IMR-90 (cell line): ENCODE measurements around the gene TPD52L2. TPM values are rescaled to one million over a fixed set of nuclear protein-coding genes. Genes with fewer than 3 reads are reported as not detected.

Experiments used
- ATAC-seq: fragments of 200-7000 bp; cut with Tn5 transposase; 2 replicates; pipeline ENCODE4 v1.9.1; 2020; ENCODE audit warnings: low read depth, mild to moderate bottlenecking, moderate library complexity
- BruUV-seq: library from RNA; stranded (reverse); fragments of 400-500 nt; replicated peaks from 2 replicates; lab custom pipeline; 2021; lab: Mats Ljungman, UMichigan
- CTCF ChIA-PET: fragments of 300-600 bp; formaldehyde crosslinking; extraction: SDS; loops from one replicate; lab custom pipeline; 2021; ENCODE audit warnings: antibody characterized with exemption; lab: Yijun Ruan, JAX
- POLR2A ChIA-PET: fragments of 300-600 bp; sonication (Branson Sonifier 250); formaldehyde crosslinking; loops from one replicate; lab custom pipeline; 2022; ENCODE audit warnings: antibody characterized with exemption; ENCODE audit not compliant: unreplicated experiment; lab: Charles Lee
- DNase-seq: peaks from one replicate; pipeline ENCODE4 v3.0.0; 2013
- H2AFZ ChIP-seq: replicated peaks from 2 replicates; pipeline ENCODE3; 2013; ENCODE audit warnings: low read length, mild to moderate bottlenecking; ENCODE audit not compliant: poor library complexity
- H2AK5ac ChIP-seq: 2 replicates; pipeline ENCODE4 v1.6.1; 2013; ENCODE audit warnings: low read depth, low read length, inconsistent platforms
- H2AK9ac ChIP-seq: replicated peaks from 2 replicates; pipeline ENCODE3; 2013; ENCODE audit warnings: mild to moderate bottlenecking, low read depth, low read length, moderate library complexity; ENCODE audit not compliant: poor library complexity
- H2BK120ac ChIP-seq: 2 replicates; pipeline ENCODE4 v1.6.1; 2013; ENCODE audit warnings: low read depth, low read length, inconsistent platforms
- H2BK15ac ChIP-seq: 3 replicates; pipeline ENCODE4 v1.6.1; 2013; ENCODE audit warnings: low read depth, low read length, inconsistent platforms
- H2BK20ac ChIP-seq: 2 replicates; pipeline ENCODE4 v1.6.1; 2013; ENCODE audit warnings: low read depth, mild to moderate bottlenecking, inconsistent platforms, low read length, moderate library complexity
- H2BK5ac ChIP-seq: 2 replicates; pipeline ENCODE4 v1.6.1; 2013; ENCODE audit warnings: mild to moderate bottlenecking, low read depth, low read length, inconsistent platforms; ENCODE audit not compliant: poor library complexity, severe bottlenecking
- H3K14ac ChIP-seq: replicated peaks from 2 replicates; pipeline ENCODE4 v1.6.1; 2013; ENCODE audit warnings: low read depth, low read length, inconsistent platforms
- H3K18ac ChIP-seq: 2 replicates; pipeline ENCODE4 v1.6.1; 2013; ENCODE audit warnings: low read depth, low read length, control low read depth
- H3K23ac ChIP-seq: 2 replicates; pipeline ENCODE4 v1.6.1; 2013; ENCODE audit warnings: low read depth, low read length, inconsistent platforms
- H3K27ac ChIP-seq: 2 replicates; pipeline ENCODE4 v1.5.1; 2013; ENCODE audit warnings: mild to moderate bottlenecking, control low read depth, low read length; ENCODE audit not compliant: insufficient read depth
- H3K27me3 ChIP-seq: 2 replicates; pipeline ENCODE4 v1.6.1; 2013; ENCODE audit warnings: low read length; ENCODE audit not compliant: control insufficient read depth, insufficient read depth
- H3K36me3 ChIP-seq: 2 replicates; pipeline ENCODE4 v1.6.1; 2013; ENCODE audit warnings: low read length, mixed read lengths; ENCODE audit not compliant: control insufficient read depth, insufficient read depth
- H3K4ac ChIP-seq: 2 replicates; pipeline ENCODE4 v1.6.1; 2013; ENCODE audit warnings: low read depth, low read length, inconsistent platforms
- H3K4me1 ChIP-seq: 2 replicates; pipeline ENCODE4 v1.6.1; 2013; ENCODE audit warnings: low read length, mixed read lengths; ENCODE audit not compliant: control insufficient read depth, insufficient read depth
- H3K4me2 ChIP-seq: 2 replicates; pipeline ENCODE4 v1.6.1; 2013; ENCODE audit warnings: low read depth, mild to moderate bottlenecking, control low read depth, low read length, moderate library complexity
- H3K4me3 ChIP-seq: 2 replicates; pipeline ENCODE4 v1.5.1; 2013; ENCODE audit warnings: low read depth, mild to moderate bottlenecking, control low read depth, low read length, moderate library complexity; ENCODE audit not compliant: insufficient read depth
- H3K56ac ChIP-seq: 2 replicates; pipeline ENCODE4 v1.6.1; 2013; ENCODE audit warnings: low read length, inconsistent platforms; ENCODE audit not compliant: insufficient read depth; ENCODE audit errors: extremely low read depth
- H3K79me1 ChIP-seq, 2 experiments: 2 replicates each; pipeline ENCODE4 v1.6.1; 2013; ENCODE audit warnings: low read length in 2 of 2, inconsistent platforms in 1 of 2, low read depth in 1 of 2
- H3K9ac ChIP-seq: 2 replicates; pipeline ENCODE4 v1.6.1; 2013; ENCODE audit warnings: low read depth, low read length, control low read depth
- H3K9me1 ChIP-seq: 2 replicates; pipeline ENCODE4 v1.6.1; 2013; ENCODE audit warnings: low read length, inconsistent platforms; ENCODE audit not compliant: insufficient read depth
- H3K9me3 ChIP-seq: 2 replicates; pipeline ENCODE4 v1.6.1; 2013; ENCODE audit warnings: low read length; ENCODE audit not compliant: control insufficient read depth, insufficient read depth
- H4K20me1 ChIP-seq: 2 replicates; pipeline ENCODE4 v1.6.1; 2013; ENCODE audit warnings: low read length, inconsistent platforms; ENCODE audit not compliant: insufficient read depth
- H4K5ac ChIP-seq: 2 replicates; pipeline ENCODE4 v1.6.1; 2013; ENCODE audit warnings: mild to moderate bottlenecking, low read depth, low read length, control low read depth
- H4K8ac ChIP-seq, 2 experiments: 2 replicates each; pipeline ENCODE4 v1.6.1; 2013; ENCODE audit warnings: low read depth in 2 of 2, low read length in 2 of 2, control low read depth in 1 of 2, inconsistent platforms in 1 of 2
- H4K91ac ChIP-seq: 2 replicates; pipeline ENCODE4 v1.6.1; 2013; ENCODE audit warnings: low read depth, low read length, inconsistent platforms; ENCODE audit not compliant: insufficient read depth
- BHLHE40 ChIP-seq: fragments of 150-350 bp; IDR thresholded peaks from 2 replicates; pipeline ENCODE4 v1.6.1; 2016; ENCODE audit warnings: mild to moderate bottlenecking, low read depth, low read length
- MAZ ChIP-seq: IDR thresholded peaks from 2 replicates; pipeline ENCODE4 v1.6.1; 2012; ENCODE audit warnings: low read depth, mild to moderate bottlenecking, low read length, improper control_type of control experiment, moderate library complexity, borderline replicate concordance
- MXI1 ChIP-seq: IDR thresholded peaks from 2 replicates; pipeline ENCODE4 v1.6.1; 2012; ENCODE audit warnings: low read depth, mild to moderate bottlenecking, low read length, moderate library complexity, borderline replicate concordance
- WGBS, 2 experiments: methylation state at CpG; one replicate each; pipeline versions ENCODE4 v1.1.5 to v1.1.7; 2013; ENCODE audit warnings: missing lambda C conversion rate in 2 of 2; ENCODE audit not compliant: insufficient read length in 1 of 2; ENCODE audit errors: extremely low coverage in 2 of 2; 5-methylcytosine and 5-hydroxymethylcytosine counted together
- dilution Hi-C: fragments of 300-500 bp; cut with HindIII; formaldehyde crosslinking; loops from one replicate; pipeline ENCODE4 v1.14.3; 2018; ENCODE audit warnings: low sequenced_read_pairs; ENCODE audit not compliant: unreplicated experiment
- in situ Hi-C: fragments of 300-500 bp; cut with MboI; formaldehyde crosslinking; loops from 3 replicates; pipeline ENCODE4 v1.14.3; 2019; ENCODE audit warnings: low sequenced_read_pairs, inconsistent platforms, mixed read lengths
- intact Hi-C: fragments of 100-400 bp; cut with micrococcal nuclease; formaldehyde crosslinking; loops from 2 replicates; pipeline ENCODE4 v1.10.0; 2022
- polyA plus RNA-seq, 3 experiments: library from polyadenylated mRNA; depleted of rRNA; stranded (reverse); fragments of >200 nt; gene quantifications; 2 replicates each; pipeline ENCODE4 v1.2.3, GENCODE V29; 2012; ENCODE audit warnings: low replicate concordance in 1 of 3
- total RNA-seq: library from RNA; depleted of rRNA; stranded (reverse); fragments of >200 nt; gene quantifications from 2 replicates; pipeline ENCODE4 v1.2.3, GENCODE V29; 2012

Gene TPD52L2
- total and polyA plus RNA-seq, 2 of the 4 experiments (the other 2 are of a cell fraction): 113 to 189 TPM

DNA sequence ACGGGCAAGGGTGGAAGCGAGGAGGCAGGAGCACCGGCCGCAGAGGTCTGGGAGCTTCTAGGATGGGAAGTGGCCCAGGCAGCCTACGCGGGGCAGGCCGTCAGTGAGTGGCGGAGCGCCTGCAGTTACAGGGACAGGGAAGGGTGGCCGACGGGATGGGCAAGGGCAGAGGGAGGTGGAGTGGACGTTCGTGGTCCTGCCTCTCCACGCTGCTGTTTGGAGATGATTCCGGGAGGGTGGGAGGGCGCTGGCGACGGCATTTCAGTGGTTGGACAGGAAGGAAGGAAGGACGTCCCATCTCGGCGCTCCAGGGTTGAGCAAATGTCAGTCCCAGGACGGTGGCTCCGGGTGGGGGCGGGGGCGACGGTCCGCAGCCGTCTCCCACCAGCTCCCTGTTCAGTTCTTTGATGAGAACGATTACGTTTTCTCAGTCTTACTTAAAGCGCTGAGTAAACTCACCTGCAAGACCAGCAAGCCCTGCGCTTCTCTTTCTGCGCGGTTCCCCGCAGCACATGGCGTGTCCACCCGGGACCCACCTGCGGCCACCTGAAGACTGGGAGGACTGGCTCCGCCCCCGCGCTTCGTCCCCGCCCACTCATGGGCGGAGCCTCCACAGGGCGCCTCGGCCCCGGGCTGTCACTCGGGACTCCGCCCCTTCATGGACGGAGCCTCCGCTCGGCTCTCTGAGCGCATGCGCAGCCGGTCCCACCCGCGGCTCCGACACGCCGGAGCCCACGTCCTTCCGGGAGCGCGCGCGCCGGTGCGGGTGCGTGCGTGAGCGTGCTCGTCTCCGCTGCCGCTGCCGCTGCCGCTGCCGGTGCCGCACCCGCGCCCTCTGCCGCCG is 29.5 kb downstream of the TPD52L2 start, which contains the start of gene DNAJC5:
TSS of gene DNAJC5 (plus strand) at position 769 of the 844 bp plus-strand sequence. CDS start 33,220 bp downstream, outside the sequence.
- POLR2A ChIA-PET: no interaction called here
- dilution Hi-C loops (no loop called here), in situ Hi-C loops (no loop called here)

More for the DNA sequence above, 29.5 kb downstream of the TPD52L2 start, which contains the start of gene DNAJC5:
- H2AK9ac ChIP-seq: peak within 1 kb of the TSS; percentile 86
- CTCF ChIA-PET: no interaction called here
- H3K14ac ChIP-seq: peak within 1 kb of the TSS; percentile 63
- H4K5ac ChIP-seq: no peak within 1 kb of the TSS
- no TSS peak for BruUV-seq
- peak within 1 kb of the TSS; percentile 6; the same call in 1 of the 2 replicates for H3K4ac ChIP-seq
- WGBS, 2 experiments: 2% methylated on average over 56 of the region's 82 CpGs; no CpG with 5 or more reads in 1 of the 2 experiments
- no peak within 1 kb of the TSS for H2BK20ac ChIP-seq
- peak within 1 kb of the TSS; percentile 51 for H2BK5ac ChIP-seq
- H3K4me2 ChIP-seq: peak within 1 kb of the TSS; percentile 94
- H4K20me1 ChIP-seq: peaks cover 68% of the 10 kb centered on the region
- peak within 1 kb of the TSS; percentile 86 for H3K4me3 ChIP-seq
- H2AK5ac ChIP-seq: peak within 1 kb of the TSS; percentile 62
- no peak within 1 kb of the TSS for H2BK120ac ChIP-seq
- H4K91ac ChIP-seq: no peak within 1 kb of the TSS
- peaks cover 6 to 60% of the 10 kb centered on the region in 2 experiments for H3K79me1 ChIP-seq
- peak within 1 kb of the TSS; percentile 64; the same call in 1 of the 2 replicates for H3K56ac ChIP-seq
- H4K8ac ChIP-seq: peak within 1 kb of the TSS; percentile 27 to 53; a peak in 3 of 4 replicates
- DNase-seq: peak; percentile 87
- H3K23ac ChIP-seq: peak within 1 kb of the TSS; percentile 73
- no peaks in the 10 kb centered on the region for H3K27me3 ChIP-seq
- no peaks in the 10 kb centered on the region for H3K9me3 ChIP-seq
- ATAC-seq: peak; percentile 94
- peak within 1 kb of the TSS; percentile 14; the same call in 1 of the 2 replicates for H3K18ac ChIP-seq
- no peak within 1 kb of the TSS for H2BK15ac ChIP-seq
- H2AFZ ChIP-seq: peak within 1 kb of the TSS; percentile 93
- peak within 1 kb of the TSS; percentile 93 for H3K9ac ChIP-seq
- H3K36me3 ChIP-seq: peaks cover 37% of the 10 kb centered on the region
- H3K27ac ChIP-seq: peak within 1 kb of the TSS; percentile 29
- H3K9me1 ChIP-seq: peaks cover 16% of the 10 kb centered on the region
- peaks cover 19% of the 10 kb centered on the region for H3K4me1 ChIP-seq
- intact Hi-C loops: no loop called here
- TF ChIP-seq MXI1 (peak; percentile 50; the same call in 1 of the 2 replicates), BHLHE40 (no peak), MAZ (0 out of 2 replicates have a peak, but pooled peaks have one; percentile 24)
